HFFc6 (cell line): ENCODE measurements around the gene NUP62. TPM values are rescaled to one million over a fixed set of nuclear protein-coding genes. Genes with fewer than 3 reads are reported as not detected.

Experiments used
- DNase-seq: peaks from one replicate; pipeline ENCODE4 v3.0.0-alpha.2; 2018
- H3K27ac Mint-ChIP-seq: 2 replicates; pipeline ENCODE4 v1.8.0; 2020; ENCODE audit warnings: mild to moderate bottlenecking, mixed read lengths
- H3K27me3 Mint-ChIP-seq: 2 replicates; pipeline ENCODE4 v1.8.0; 2021; ENCODE audit warnings: mild to moderate bottlenecking, moderate library complexity, mixed read lengths; ENCODE audit not compliant: insufficient read depth
- H3K36me3 Mint-ChIP-seq: 2 replicates; pipeline ENCODE4 v1.8.0; 2021; ENCODE audit warnings: low read depth, mixed read lengths
- H3K4me1 Mint-ChIP-seq: 2 replicates; pipeline ENCODE4 v1.8.0; 2020; ENCODE audit warnings: low read depth, mixed read lengths
- H3K4me3 Mint-ChIP-seq: 2 replicates; pipeline ENCODE4 v1.8.0; 2020; ENCODE audit warnings: mild to moderate bottlenecking, moderate library complexity, mixed read lengths
- H3K9me3 Mint-ChIP-seq: 2 replicates; pipeline ENCODE4 v1.8.0; 2020; ENCODE audit warnings: mild to moderate bottlenecking, mixed read lengths
- CTCF ChIP-seq: fragments of 200-600 bp; sonication (generic); IDR thresholded peaks from 2 replicates; pipeline ENCODE4 v1.5.0; 2021; ENCODE audit warnings: antibody characterized with exemption, mild to moderate bottlenecking
- total RNA-seq, 6 experiments: library from RNA; stranded (reverse); fragmentation: NEBNext Ultra II Directional; extraction: Animal tissue kit (Norgen Biotek cat#: 25700); gene quantifications; 2 replicates in 1 of 6; 3 replicates in 5 of 6; pipeline ENCODE4 v1.2.3, GENCODE V29; 2021

Gene NUP62
- total RNA-seq, 6 experiments from 2014 or later: 50.9 to 78.3 (median 68.3) TPM

DNA sequence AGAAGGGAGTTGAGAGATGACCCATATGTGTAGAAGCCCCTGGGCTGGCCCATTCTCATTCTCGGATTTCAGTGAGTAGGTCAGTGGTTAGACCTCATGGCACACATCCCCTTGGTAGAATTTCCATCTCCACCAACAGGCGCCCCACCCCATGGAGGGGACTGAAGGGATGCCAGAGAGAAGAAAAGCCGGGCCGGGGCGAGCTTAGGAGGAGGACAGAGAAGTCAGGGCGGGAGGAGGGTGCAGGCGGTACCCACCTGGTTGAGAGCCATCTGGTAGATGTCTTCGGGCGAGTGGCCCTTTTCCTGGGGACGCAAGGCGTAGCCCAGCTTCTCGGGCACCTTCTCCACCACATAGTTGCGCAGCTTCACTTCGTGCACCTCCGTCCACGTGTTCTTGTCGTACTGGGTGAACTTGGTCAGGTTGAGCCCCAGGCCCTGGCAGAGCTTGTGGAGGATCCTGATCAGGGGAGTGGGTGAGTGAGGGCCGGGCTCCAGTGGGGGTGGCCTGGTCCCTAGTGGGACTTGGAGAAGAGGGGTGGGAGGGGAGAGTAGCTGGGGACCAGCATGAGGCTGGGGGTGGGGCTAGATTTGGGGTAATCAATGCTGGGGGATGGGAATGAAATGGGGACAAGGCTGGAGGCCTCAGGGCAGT is 35.2 kb downstream of the NUP62 start:
- Mint-ChIP-seq H3K4me1 (peaks cover 20% of the 10 kb centered on the region), H3K27ac (no peak overlapping the region), H3K4me3 (no peak overlapping the region), H3K9me3 (no peaks in the 10 kb centered on the region), H3K27me3 (peaks cover 9% of the 10 kb centered on the region), H3K36me3 (no peaks in the 10 kb centered on the region)
- TF ChIP-seq CTCF: no peak
- no peak for DNase-seq

DNA sequence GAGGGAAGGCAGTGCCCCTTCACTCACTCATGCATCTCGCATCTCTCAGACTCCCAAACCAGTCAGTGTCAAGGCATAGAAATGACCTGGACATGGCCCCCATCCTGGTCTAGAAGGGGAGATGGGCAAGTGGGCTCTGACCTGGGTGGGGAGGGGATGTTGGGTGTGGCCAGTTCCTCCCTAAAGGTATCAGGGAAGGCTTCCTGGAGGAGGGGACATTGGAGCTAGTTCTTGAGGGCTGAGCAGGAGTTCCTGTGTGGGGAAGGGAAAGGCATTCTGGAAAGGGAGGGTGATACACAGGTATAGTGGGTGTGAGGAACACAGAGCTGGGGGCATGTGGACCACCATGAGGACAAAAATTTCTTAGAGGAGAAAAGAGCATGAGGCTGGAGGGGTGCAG is 36.6 kb downstream of the NUP62 start:
- Mint-ChIP-seq H3K27me3 (peaks cover 11% of the 10 kb centered on the region), H3K4me3 (no peak overlapping the region), H3K36me3 (no peaks in the 10 kb centered on the region), H3K27ac (no peak overlapping the region), H3K9me3 (no peaks in the 10 kb centered on the region), H3K4me1 (peaks cover 16% of the 10 kb centered on the region)
- no peak for TF ChIP-seq CTCF
- no peak for DNase-seq

DNA sequence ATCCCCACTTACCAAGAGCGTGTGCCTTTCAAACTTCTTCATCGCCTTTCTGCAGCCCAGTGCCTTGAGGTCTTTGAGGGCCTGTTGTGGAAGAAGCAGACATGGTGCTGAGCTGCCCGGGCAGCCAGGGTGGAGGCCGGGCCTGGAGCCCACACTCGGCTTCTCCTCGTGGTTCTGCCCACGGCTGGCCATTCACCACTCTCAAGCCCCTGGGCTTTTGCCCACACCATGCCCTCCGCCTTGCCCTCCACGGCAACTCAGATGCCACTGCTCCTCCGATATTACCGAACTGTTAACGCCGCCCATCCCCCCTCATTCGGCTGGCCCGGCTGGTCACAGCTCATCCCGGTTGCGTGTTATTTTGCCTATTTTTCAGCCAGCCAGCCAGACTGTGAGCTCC is 37.9 kb downstream of the NUP62 start:
- Mint-ChIP-seq H3K4me1 (peaks cover 3% of the 10 kb centered on the region), H3K9me3 (no peaks in the 10 kb centered on the region), H3K4me3 (no peak overlapping the region; the same call in 1 of the 2 replicates), H3K27me3 (peaks cover 10% of the 10 kb centered on the region), H3K36me3 (no peaks in the 10 kb centered on the region), H3K27ac (no peak overlapping the region)
- TF ChIP-seq CTCF: no peak
- DNase-seq: no peak

- H3K4me1 Mint-ChIP-seq: no peaks in the 10 kb centered on the region
- no peak for DNase-seq
- H3K4me3 Mint-ChIP-seq: no peak overlapping the region
- peak; percentile 10; the same call in 1 of the 2 replicates for TF ChIP-seq CTCF
- H3K27me3 Mint-ChIP-seq: peaks cover 7% of the 10 kb centered on the region
- H3K27ac Mint-ChIP-seq: no peak overlapping the region
- H3K9me3 Mint-ChIP-seq: no peaks in the 10 kb centered on the region
- no peaks in the 10 kb centered on the region for H3K36me3 Mint-ChIP-seq
Measured at GRCh38 chr19:49890349-49891311, 38.7 kb downstream of the NUP62 start.

DNA sequence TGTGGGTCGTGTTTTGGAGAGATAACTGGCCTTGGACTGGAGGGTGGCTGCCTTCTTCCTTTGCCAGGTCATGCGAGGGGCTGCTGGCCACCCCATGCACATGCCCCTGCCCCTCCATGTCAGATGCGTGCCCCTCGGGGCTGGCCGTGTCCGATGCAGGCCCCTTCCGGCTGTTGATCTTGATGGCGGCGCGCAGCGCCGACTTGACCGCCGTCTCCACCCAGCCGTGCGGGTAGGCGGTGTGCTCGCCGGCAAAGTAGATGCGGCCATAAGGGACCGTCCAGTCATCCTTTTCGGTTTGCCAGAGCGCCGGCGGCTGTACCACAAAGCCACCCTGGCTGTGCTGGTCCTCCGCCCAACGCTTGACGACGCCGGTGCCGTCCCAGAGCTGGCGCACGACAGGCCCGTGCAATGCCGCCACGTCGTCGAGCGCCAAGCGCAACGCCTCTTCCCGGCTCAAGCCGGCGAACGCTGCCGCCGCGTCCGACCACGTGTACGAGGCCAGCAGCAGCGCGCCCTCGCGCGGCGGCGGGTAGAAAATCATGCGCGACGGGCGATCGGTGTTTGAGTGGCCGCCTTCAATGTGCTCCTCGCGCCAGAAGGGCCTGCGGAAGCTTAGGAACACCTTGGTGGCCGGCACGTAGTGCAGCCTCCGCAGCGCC is 39.5 kb downstream of the NUP62 start:
- H3K4me1 Mint-ChIP-seq: no peaks in the 10 kb centered on the region
- no peak for DNase-seq

More for the DNA sequence above, 39.5 kb downstream of the NUP62 start:
- H3K36me3 Mint-ChIP-seq: no peaks in the 10 kb centered on the region; the same call in 1 of the 2 replicates
- H3K27ac Mint-ChIP-seq: no peak overlapping the region
- H3K4me3 Mint-ChIP-seq: no peak overlapping the region
- no peaks in the 10 kb centered on the region for H3K9me3 Mint-ChIP-seq
- H3K27me3 Mint-ChIP-seq: peaks cover 7% of the 10 kb centered on the region
- TF ChIP-seq CTCF: peak; percentile 68; the same call in 1 of the 2 replicates
